IPS-NIHi7 (cell line): ENCODE data around the gene RCSD1.

ENCODE experiments used
- DNase-seq: peaks from one replicate; pipeline ENCODE4 v3.0.0; 2012; ENCODE audit warnings: mixed read lengths; ENCODE audit errors: extremely low spot score

Gene RCSD1

DNA sequence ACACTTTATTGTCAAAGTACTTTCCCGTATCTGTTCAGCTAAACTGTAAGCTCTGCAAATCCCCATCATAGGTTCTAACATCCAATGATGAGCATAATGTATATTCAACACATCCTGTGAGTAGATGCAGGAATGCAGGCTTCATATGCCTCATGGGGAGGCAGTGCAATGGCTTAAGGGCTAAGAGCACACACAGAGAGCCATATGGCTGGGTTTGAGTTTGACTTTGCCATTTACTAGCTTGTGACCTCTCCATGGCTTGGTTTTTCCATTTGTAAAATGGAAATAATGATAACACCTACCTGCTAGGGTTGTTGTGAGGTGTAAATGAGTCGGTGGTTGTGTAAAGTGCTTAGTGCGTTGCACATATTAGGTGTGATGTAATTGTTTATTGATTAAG lies 13.4 kb downstream of the RCSD1 start:
- no peak for DNase-seq

DNA sequence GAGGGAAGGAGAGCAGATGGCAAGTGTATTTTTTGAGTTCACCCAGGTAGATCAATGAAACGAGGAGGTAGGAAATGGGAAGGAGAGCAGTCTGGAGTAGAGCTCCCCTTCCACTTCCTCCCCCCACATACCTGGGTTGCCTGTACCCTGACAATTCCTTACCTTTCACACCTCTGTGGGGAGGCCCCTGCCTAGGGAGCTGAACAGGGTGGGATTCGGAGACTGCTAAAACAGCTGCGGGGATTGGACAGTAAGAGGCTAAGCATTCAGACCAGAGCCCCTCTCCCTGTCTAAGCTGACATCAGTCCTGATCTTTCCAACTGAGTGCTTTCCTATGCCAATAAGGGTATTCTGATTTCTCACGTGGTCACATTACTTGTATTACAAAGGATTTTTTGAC lies 14.5 kb downstream of the RCSD1 start:
- DNase-seq: no peak

DNA sequence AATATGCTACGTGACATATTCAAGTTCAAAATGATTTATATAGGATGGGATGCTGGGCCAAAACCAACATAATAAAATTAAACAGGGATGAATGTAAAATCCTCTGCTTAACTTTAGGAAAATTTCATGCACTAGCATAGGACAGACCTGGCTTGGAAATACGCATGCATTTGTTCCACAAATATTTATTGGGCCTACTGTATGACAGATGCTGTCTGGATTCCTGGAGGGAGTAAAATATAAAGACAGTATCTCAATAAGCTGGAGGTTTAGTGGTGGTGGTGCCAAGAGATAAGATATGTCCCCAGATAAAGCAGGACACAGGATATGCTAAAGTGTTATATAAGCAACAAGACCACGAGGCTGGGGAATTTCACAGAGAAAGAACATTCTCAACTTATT lies 15.1 kb downstream of the RCSD1 start:
- no peak for DNase-seq

DNA sequence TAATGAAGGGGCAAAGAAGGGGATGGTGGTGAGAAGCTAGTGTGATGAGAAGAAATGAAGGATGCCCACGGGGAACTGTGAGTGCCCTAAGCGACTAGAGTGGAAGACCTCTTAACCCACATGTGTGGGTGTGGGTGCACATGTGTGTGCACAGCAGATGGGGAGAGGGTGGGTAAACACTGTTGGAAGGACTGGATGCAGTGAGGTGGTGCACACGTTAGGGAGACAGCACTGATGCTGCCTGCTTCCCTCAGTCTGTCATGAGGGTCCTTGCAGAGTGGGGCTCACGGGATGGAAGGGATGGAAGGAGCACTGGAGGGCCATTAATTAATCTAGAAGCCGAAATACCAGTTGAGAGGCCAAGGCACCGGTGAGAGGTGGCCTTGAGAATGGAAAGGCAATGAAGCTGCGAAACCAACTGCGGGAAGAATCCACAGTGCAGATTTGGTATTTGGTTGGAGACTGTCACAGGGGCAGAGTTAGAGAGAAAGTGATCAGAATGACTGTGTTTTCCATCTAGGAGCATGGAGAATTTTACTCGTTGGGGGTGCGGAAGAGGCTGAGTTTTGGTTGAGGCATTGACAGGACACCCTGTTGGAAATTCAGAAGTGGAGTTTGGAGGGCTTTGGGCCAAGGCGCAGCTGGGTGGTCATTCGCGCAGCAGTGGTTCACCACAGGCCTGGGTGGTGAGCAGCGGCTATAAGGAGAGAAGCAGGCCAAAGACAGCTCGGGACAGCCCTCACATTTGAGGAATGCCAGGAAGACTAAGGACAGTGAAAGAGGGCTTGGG lies 15.8 kb downstream of the RCSD1 start:
- DNase-seq: no peak

DNA sequence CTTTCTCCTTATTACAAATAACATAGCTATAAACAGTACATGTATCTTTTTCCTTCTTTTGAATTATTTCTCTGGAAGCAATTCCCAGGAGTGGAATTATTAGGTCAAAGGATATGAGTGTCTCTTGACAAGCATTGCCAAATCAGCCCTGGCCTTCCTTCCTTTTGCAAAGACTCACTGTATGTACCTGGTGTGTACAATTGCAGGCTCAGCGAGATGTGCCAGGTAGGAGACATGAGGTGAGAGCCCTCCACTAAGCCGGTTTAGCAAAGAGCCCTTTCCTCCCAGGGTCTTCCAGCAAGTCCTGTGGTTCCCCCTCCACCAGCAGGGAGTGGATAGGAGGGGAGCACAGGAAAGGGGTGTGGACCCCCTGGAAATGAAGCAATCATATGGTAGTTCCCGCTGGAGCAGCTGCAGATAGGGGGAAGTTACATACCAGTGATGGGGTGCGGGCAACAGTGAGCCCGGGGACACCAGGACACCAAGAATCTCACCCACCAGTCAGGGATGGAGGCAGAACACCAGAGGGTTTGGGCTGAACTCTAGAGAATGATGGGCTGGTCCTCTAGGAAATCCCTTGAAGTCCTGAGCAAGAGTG lies 18.3 kb downstream of the RCSD1 start:
- DNase-seq: no peak

DNA sequence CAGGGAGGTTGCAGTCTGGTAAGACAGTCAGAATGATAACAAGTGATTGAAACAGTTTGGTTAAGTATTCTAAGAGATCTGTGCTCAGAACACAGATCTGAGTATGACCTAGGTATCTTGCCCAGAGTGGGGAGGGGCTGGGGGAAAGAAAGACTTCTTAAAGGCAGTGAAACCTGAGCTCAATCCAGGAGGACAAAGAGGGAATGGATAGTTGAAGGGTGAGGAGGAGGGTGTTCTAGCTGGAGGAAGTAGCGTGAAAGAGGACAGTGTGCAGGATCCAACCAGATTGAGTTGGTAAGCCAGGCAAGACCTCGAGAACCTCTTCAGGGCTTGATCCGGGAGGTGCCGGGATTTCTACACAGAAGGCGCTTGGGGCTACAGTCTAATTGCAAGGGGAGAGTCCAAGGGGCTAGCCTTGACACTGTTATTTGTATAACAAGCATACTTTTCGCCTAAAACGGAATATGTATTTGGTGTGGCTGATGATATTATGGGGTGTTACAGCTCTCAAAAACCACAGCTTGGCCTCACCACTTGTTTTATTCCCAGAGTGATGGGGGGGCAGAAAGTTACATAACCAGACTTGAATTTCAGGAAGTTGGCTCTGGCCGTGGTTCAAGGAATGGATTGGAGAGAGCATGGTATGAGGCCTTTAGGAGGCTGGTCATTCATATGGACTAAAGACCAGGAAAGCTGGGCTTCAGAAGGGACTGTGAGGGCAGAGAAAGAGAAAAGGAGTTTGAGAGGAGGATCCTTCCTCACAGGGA lies 19.1 kb downstream of the RCSD1 start:
- no peak for DNase-seq

DNA sequence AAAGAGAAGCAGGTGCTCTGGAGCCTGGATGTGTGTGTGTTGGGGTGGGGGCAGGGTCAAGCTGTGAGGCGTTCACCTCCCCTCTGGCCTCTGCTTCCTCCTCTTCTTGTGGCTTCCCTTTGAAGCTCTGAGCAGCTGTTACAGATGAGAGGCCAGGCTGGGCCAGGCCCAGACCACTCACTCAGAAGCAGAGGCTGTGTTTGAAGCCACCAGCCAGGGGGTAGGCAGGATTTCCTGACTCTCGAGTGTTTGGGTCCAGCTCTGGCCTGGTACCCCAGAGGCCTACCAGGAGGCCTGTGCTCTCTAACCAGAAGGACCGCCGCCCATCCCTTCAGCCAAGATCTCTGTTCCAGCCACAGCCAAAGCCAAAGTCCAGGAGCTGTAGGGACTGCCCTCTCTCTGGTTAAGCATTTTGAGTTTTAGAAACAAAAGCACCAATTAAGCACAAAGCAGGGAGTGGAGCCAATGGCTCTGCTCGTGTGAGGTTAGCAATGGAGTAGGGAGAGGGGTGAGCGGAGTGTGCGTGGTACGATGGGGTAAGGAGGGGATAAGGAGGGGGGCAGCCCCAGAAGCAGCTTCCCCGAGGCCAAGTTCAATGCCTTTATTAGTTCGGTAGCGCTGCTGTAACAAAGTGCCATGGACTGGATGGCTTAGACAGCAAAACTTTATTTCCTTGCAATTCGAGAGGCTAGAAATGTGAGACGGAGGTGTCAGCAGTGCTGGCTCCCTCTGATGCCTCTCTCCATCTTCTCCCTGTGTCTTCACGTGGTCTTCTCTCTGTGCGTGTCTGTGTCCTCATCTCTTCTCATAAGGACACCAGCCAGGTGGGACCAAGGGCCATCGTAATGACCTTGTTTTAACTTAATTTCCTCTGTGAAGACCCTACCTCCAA lies 20.5 kb downstream of the RCSD1 start:
- DNase-seq: no peak

DNA sequence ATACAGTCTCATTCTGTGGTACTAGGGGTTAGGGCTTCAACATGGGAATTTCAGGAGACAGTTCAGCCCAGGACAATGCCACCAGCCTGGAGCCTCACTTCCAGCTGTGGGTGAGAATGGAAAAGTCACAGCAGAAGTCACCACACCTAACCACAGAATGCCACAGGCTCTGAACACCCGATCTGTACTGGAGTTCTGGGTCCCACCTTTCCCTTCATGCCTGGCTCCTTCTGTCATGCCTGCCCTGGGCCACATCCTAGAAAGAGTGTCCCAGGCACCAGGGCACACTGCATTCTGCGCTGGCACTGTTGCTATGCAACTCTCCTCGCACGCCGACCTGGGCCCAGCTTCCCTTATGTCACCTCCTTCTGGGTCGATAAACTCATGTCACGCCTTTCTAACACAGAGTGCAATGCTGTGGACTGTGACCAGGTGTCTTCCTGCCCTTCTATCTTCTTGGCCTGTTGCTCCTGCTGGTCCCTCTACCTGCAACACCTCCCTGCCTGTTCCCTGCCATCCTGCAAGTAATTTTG lies 21.2 kb downstream of the RCSD1 start:
- DNase-seq: no peak

DNA sequence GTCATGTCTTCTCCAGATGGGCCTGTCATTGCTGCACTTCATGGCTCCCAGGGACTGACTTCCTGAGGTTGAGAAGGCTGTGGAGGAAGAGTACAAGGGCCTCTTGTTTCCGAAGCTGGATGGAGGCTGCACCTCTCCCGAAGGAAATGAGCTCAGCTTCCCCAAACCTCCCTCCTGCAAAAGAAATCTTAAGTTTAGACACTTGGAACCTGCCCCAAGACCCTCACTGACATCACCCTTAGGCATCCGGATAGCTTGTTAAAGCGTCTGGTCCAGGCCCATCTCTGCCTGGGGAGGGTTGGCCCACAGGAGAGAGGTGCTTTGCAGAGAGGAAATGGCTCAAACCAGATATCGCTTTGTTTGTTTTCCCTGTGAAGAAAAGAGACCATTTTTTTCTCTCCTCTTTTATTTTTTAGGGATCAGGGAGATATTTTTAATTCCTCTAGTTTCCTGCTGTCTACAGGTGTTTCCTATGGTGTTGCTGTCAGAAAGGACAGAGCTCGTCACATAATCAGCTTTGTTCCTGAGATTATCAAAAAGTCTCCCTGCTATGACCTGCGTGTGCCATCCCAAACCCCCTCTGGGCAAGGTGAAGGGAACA lies 25.0 kb downstream of the RCSD1 start:
- DNase-seq: no peak

DNA sequence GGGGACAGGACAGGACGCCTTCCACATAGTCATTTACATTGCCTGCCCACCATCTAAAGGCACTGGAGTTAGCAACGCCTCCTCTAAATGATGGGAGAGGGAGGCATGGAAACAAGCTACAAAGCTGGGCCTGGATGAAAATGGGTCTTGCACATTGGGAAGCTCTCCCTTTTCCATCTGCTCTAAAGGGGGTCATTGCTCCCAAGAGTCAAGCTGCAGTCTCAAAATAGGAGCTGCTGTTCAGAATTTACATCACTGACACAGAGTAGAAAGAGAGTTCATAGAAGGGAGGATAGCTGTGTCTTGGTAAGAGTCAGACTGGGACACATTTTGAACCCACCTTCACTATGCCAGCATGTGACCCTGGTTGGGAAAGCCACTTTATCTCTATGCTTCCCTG lies 26.6 kb downstream of the RCSD1 start:
- no peak for DNase-seq

DNA sequence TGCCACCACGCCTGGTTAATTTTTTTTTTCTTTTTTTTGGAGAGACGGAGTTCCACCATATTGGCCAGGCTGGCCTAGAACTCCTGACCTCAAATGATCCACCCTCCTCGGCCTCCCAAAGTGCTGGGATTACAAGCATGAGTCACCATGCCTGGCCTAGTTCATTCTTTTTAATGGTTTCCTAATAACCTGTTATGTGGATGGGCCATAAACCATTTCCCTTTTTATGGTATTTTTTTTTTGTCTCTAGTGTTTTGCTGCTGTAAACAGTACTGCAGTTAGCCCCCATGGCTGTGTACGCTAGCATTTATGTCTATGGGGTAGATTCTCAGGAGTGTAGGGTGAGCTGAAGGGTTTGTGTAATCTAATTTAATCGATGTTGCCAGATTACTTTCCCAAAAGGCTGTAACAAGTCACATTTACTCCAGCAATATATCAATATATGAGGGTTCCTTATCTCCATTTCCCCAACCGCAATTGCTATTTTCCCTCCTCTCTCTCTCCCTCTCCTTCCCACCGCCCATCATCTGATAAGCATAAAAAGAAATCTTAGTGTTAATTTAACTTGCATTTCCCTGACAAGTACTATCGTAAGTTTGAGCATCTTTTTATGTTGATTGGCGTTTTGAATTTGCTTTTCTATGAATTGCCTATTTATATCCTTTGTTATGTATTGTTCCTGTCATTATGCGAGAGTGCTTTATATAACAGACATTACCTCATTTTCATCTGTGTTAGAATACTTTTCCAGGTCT lies 28.7 kb downstream of the RCSD1 start:
- DNase-seq: no peak

DNA sequence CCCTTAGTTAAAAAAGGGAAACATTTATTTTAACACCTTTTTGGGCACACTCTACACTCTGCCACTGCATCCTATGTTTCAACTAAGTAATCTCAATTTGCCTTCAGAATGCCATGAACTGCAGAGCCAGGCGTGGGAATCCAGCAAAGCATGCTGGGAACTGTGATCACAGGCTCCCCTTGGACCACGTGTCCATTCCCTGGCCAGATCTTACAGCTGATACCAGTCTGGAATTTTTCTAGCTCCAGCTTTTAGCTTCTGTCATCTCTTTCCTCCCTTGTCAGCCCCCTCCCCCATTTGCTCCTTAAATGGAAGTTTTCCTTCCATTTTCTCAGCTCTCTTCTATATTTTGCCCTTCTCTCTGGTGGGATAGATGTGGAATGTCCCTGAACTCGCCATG lies 29.4 kb downstream of the RCSD1 start:
- DNase-seq: no peak

DNA sequence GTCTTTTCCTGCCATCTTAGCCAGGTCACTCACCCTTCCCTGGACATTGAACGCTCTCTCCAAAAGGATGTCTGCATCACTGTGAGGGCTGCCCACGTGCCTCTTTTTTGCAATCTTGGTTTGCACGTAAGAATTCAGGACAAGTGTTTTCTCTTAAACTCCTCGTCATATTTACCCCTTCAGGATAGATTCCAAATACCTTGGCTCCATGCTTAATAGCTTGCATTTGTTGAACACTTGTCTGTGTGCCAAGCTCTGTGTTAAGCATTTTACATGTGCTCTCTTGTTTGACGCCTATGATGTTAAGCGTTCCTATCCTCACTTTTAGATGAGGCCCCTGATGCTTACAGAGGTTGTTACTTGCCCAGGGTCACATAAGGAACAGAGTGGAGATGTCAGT lies 29.8 kb downstream of the RCSD1 start:
- no peak for DNase-seq

DNA sequence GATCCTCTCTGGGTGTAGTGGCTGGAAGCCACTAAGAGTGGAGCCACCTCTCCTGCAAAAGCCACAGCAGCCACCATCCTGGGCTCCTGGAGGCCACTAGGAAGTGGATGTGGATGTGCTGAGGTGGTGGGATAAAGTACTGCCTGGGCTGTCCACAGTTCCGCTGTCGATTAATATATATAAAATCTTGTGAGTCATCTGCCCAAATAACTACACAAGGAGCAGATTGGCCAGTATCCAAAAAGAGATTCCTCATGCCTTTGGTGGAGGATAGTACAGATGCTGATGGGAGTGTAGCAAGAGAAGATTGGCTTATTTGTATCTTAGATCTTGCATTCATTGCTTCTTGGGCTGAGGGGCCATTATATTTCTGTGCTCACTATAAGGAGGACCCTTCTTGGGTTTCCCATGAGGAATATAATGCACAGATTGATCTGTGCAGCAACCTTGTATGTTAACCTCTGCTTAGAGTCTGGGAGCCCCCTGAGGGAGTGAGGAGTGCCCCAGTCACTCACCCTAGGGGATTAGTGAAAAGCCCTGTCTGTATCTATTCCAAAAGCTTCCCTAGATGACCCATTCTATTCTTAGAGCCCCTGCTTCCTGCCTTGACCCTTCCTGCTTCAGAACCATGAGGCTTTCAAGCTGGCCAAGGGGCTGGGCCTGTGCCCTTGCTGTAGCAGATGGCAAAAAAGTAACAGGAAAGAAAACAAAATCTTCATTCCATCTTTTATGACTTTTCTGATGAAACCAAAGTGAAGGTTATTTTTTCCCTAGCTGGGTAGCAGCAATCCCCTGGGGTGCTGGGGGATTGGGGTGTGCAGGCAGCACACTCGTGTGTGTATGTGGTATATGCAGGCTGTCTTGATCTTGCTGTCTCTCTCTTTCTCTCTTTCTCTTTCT lies 31.7 kb downstream of the RCSD1 start:
- DNase-seq: no peak

DNA sequence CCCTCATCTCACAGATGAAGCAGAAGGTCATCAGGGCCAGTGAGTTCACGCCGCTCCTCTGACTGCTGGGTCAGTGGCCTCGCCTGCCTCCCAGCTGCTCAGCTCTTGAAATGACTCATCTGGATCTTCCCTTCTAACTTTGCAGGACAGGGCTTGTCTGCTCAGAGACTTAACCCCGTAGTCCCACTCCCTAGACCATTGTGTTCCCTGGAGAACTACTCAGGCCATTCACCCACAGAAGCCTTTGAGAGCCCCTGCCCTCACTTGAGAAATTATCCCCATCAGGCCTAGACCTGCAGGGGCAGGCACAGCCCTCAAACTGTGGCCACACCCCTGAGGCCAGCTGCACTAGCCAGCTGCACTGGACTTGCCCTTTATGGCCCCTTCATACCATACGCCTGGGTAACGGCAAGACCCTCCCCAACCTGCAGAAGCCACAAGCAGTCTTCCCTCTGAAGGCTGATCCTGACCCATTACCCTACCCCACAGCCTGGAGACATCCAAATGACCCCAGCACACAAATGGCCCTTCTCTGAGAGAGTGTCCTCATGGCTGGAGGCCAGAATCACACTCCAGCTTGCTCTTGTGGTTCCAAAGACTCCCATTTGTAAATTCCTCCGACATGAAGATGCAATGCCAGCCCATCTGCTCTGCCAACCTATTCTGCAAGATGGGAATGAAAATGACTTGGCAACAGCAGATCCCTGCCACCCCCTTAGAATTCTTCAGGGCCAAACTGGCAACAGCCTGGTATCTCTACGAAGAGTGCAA lies 33.2 kb downstream of the RCSD1 start:
- no peak for DNase-seq

DNA sequence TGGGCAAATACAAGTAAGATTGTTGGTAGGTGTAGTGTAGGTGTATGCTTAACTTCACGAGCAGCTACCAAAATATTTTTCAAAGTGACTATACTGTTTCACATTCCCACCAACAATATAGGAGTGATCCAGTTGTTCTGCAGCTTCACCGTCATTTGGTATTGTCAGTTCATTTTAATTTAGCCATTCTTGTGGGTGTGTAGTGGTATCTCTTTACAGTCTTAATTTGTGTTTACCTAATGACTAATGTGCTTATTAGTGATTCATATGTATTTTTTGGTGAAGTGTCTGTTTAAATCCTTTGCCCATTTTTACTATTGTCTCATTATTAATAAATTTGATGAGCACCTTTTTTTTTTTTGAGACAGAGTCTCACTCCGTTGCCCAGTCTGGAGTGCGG lies 35.4 kb downstream of the RCSD1 start:
- no peak for DNase-seq

DNA sequence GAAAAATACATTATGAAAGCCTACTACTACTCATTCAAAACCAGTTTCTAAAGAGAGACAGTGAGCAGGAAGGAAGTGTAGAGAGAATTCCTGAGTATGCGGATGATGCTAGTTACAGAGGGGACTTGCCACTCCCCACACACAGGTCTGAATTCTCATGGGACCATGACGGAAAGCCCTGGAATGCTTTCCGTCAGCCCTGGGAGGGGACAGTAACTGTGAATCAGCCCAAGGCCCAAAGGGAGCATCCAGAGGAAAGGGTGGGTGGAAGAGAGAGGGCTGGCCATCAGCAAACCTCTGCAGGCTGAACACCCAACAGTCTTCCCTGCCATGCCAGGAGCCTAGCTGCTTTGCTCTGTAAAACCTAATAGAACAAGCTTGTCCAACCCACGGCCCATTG lies 36.4 kb downstream of the RCSD1 start:
- DNase-seq: no peak

DNA sequence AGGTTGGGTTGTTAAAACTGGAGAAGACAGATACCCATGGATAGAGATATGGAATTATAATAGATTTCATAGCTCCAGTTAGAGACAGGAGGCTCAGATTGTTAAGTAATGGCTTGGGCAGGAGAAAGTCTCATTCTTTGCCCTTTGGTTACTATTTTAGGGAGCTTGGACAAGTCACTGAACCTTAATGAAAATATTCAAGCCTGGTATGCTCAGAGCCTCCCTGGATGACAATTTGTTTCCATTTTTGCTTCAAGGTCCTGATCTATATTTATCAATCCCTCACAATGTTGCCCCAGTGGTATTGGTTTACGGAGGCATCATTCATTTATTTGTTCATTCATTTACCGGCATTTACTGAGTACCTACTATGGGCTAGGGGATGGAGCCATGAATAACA lies 37.5 kb downstream of the RCSD1 start:
- DNase-seq: no peak

DNA sequence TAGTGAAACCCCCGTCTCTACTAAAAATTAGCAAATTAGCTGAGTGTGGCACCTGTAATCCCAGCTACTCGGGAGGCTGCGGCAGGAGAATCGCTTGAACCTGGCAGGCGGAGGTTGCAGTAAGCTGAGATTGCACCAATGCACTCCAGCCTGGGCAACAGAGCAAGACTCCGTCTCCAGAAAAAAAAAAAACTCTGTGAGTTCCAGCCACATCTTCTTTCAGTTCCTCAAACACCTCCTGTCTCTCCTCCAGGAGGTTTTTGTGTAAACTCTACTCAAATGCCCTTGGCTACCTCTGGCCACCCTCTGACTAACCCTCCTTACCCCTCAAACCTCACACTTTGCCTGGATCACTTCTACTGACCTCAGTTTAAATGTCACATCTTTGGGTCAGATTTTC lies 38.1 kb downstream of the RCSD1 start:
- no peak for DNase-seq
